HG02885 (cell line): ENCODE results near the gene PRR30.

Source experiments
- ATAC-seq: cut with Tn5 transposase; IDR thresholded peaks from one replicate; pipeline ENCODE4 v1.9.1; 2021; ENCODE audit warnings: mild to moderate bottlenecking; ENCODE audit not compliant: unreplicated experiment, poor library complexity

The PRR30 gene

DNA sequence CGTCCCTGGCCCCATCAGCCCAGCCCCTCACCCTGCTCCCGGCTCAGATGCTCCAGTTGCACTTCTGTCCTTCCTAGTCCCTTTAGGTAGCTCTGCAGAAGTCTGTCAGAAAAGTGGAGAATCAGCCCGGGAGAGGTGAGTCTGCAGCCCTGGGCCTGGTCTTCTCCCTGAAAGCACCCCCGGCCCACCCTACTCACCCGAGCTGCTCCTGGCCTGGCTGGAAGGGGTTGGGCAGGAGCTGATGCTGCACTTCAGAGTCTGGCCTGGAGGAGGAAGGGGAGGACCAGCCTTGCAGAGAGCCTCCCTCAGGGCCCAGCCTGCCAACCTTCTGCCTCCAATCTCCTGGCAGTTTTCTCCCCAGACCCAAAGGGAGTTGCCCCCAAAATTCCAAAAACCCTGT is 36.9 kb downstream of the PRR30 start:
- ATAC-seq, result no peak

DNA sequence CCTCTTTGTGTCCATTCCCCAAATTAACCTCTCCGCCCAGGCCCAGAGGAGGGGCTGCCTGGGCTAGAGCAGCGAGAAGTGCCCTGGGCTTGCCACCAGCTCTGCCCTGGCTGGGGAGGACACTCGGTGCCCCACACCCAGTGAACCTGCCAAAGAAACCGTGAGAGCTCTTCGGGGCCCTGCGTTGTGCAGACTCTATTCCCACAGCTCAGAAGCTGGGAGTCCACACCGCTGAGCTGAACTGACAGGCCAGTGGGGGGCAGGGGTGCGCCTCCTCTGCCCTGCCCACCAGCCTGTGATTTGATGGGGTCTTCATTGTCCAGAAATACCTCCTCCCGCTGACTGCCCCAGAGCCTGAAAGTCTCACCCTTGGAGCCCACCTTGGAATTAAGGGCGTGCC is 39.2 kb downstream of the PRR30 start:
- ATAC-seq, result no peak

DNA sequence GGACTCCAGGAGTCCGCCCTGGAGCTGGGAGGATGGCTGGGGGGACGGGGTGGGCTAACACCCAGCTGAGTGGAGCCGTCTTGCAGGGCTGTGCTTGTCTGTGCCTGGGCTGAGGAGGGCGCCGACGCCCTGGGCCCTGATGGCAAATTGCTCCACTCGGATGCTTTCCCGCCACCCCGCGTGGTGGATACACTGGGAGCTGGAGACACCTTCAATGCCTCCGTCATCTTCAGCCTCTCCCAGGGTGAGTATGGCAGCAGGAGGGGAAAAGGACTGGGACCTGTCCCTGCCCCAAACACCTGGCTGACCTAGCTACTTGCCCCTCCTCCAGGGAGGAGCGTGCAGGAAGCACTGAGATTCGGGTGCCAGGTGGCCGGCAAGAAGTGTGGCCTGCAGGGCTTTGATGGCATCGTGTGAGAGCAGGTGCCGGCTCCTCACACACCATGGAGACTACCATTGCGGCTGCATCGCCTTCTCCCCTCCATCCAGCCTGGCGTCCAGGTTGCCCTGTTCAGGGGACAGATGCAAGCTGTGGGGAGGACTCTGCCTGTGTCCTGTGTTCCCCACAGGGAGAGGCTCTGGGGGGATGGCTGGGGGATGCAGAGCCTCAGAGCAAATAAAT is 39.8 kb downstream of the PRR30 start:
- ATAC-seq, result no peak

DNA sequence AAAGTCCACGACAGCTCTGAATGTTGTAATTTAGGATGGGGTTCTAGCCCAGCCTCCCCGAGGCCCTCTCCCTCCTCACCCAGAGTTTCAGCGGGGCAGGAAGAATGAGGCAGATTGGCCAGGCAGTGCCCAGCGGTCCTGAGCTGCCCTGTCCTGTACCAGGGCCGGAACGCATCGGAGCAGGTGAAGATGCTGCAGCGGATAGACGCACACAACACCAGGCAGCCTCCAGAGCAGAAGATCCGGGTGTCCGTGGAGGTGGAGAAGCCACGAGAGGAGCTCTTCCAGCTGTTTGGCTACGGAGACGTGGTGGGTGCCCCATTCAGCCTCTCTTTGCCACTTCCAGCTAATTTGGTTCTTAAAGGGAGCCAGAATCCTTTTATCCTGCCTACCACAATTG is 41.9 kb downstream of the PRR30 start:
- ATAC-seq, result no peak

DNA sequence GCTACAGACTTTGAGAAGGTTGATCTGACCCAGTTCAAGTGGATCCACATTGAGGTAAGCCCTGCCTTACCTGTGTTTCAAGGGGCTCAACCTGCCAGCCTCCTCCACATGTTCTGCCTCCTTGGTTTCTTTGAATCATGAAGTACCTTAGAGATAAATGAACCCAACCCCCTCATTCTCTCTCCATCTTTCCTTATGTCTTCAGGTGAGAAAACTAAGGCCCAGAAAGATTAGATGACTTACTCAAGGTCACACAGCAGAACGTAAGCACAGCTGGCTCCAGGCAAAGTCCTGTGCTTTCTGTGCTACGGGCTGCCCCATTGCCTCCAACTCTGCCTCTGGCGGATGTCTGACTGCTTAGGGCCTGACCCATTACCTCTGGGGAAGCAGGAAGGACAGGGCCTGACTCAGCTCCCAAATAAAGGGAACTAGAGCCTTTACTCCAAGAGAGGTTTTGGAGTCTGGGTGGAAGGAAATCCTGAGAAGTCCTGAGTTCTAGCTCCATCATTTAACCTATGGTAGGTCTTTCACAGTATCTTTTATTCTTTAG is 42.4 kb downstream of the PRR30 start:
- no peak for ATAC-seq

DNA sequence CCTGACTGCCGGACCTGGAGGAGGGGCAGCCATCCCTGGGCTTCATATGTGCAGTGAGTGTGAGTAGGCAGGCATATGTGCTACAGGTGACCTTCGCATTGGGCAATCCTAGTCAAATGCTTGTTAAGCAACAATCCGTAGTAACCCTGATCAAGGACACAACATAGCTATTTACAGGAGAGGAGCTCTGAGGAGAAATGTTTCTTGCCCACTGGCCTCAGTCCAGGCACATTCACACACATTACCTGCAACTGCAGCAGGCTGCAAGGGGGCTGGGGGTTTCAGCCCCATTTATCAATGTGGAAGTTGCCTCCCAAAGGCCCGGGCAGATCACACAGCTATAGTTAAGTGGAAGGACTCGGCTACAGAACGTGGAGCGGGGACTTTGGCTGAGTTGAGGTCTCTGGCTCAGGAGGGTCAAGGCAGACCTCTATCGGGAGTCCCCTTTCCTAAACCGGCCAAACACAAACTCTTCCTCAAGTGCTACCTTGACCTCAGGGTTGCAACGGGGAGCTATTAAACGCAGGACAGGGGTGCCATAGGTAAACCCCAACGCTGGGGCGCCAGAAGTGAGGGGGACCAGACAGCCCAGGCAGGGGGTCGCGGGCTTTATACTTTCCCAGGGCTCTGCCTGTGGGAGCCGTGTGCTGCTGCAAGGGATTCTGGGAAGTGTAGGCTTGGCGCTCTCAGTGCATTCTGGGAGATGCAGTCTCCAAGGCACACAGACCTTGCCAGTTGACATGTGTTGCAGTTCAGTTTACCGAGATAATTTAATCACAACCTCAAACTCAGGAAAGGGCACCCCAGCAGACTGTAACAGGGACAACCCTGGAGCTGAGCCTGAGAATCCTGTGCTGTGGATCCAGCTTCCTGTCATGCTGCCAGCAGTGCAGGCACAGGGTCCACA is 43.2 kb downstream of the PRR30 start:
- ATAC-seq, result peak; percentile 72

DNA sequence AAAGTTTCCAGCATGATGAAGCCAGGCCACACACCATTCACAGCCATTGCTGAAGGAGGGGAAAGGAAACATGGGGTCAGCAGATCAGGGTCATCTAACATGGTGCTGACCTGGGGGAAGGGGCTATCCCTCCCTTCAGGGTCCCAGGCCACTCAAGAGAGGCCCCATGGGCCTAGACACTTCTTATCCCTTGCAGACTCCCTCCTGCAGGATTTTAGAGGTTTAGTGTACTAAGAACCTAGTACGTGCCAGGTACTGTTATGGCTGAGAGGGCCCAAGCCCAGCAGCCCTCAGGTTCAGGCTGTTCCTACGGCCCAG is 43.8 kb downstream of the PRR30 start:
- no peak for ATAC-seq

DNA sequence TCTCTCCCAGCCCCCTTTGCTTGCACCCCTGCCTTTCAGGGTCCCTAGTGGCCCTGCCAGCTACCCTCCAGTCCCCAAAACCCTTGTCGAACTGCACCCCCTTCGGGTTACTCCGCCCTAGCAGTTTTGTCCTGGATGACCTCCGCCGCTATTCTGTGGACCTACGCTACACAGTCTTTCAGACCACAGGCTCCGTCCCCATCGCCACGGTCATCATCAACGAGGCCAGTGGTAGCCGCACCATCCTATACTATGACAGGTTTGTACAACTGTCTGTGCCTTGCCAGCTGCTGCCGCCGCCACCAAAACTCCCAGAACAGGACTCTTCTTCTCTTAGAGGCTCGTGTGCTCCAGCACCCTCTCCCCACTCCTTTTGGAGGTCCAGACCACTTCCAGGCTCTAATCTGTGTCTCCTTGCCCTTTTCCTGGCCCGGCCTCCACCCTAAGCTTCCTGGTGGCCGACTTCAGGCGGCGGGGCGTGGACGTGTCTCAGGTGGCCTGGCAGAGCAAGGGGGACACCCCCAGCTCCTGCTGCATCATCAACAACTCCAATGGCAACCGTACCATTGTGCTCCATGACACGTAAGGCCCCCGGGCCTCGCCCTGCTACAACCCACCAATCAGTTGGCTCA is 44.7 kb downstream of the PRR30 start:
- ATAC-seq, result no peak

DNA sequence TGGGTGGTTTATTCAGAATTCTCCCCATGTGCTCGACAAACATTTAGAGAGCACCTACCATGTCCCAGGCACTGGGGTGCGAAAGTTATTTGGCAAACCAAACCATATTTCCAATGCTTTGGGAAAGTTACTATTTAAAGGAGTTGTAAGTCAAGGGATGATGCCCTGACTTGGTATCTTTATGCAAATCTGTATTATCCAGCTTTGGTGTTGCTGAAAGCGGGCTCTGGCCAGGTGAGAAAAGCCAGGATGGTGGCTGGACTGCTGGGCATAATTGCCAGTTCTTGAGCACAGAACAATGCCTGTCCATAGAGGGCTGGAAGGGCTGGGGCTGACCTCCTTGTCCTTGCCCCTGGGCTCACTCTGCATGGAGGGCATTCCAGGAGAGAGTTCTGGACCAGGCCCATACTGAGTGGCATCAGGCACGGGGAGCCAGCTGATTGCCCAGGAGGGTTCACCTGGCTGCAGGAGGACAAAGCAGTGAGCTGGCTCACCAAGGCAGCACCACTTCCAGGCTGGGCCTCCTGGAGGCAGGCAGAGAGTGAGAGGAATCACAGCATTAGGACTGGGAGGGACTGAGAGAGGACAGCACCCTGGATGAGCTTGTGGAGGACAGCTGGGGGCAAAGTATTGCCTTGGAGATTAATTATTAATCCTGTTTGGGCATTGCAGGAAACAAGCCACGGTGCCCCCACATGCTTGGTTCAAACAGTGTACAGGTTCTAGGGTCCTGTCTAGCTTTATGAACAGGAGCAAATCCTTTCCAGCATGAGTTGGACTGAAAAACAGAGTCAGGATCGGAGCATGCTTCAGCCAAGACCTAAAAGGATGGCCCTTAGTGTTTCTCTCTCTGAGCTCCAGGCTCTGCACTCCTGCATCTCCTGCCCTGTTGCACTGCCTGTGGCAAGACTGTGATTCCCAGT is 45.5 kb downstream of the PRR30 start:
- ATAC-seq, result no peak

DNA sequence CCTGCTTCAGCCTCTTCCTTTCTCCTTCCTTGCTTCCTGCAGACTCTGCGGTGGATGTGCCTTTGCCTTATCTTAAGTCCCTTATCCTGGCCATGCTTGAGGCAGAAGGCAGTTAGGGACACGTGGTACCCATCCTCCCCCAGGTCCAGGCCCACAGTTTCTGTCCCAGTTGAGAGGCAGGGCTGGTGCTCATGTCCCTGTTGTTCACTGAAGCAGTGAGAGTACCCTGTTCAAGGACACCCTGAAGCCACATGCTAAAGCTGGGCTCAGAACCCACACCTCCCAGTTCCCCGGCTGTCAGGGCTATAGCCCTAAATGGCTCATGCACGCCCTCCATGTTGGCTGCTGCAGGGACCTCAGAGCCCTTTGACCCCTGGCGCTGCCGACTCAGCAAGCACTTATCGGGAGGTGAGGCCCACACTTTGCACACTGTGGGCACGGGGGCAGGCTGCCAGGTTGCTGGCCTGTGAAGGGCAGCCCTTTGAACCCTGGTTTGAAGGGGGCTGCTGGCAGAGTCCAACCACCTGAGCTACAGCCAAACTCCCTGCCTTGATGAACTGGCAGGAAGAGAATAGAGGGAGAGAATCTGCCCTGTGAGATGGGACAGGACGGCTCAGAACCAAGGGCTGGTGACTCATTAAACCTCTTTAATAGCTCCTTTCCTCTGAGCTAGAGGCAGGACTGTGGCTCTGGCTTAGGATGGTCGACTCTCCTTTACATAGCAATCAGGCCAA is 46.3 kb downstream of the PRR30 start:
- ATAC-seq, result no peak

DNA sequence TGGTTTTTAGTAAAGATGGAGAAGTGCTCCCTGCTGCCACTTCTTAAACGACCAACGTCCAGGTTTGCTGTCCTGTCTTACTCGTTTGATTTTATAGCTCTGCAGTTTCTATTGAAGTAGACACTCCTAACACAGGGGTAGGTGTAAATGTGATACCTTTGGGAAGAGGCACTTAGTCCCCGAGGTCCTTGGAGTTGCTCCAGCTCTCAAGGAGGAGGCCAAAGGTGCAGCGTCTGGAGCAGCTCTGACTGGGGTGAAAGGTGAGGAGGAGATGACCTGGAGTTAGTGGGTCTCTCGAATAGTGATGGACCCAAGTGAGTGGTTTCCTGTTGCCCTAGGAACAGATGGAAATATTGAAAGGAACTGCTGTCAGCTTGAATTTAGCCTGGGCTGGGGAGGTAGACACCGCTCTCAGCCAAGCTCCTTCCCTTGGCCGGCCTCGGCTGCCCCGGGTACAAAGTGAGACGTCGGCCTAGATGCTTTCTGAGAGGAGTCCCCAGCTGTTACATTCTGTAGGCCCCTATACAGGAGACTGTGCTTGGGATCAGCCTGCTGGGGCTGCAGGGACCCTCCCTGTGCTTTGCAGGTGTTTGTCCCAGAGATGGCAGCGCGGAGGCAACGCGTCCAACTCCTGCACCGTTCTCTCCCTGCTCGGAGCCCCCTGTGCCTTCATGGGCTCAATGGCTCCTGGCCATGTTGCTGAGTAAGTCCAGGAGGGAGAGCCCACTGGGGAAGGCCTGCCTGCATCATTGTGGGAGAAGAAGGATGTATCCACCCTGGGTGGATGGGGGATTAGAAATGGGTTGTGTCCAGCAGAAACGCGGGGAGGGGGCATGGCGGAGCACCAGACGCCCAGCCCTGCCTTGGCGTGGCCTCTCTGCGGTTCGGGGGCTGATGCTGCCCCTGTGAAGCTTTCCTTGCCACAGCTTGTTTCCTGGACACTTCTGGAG is 47.2 kb downstream of the PRR30 start:
- ATAC-seq, result no peak

DNA sequence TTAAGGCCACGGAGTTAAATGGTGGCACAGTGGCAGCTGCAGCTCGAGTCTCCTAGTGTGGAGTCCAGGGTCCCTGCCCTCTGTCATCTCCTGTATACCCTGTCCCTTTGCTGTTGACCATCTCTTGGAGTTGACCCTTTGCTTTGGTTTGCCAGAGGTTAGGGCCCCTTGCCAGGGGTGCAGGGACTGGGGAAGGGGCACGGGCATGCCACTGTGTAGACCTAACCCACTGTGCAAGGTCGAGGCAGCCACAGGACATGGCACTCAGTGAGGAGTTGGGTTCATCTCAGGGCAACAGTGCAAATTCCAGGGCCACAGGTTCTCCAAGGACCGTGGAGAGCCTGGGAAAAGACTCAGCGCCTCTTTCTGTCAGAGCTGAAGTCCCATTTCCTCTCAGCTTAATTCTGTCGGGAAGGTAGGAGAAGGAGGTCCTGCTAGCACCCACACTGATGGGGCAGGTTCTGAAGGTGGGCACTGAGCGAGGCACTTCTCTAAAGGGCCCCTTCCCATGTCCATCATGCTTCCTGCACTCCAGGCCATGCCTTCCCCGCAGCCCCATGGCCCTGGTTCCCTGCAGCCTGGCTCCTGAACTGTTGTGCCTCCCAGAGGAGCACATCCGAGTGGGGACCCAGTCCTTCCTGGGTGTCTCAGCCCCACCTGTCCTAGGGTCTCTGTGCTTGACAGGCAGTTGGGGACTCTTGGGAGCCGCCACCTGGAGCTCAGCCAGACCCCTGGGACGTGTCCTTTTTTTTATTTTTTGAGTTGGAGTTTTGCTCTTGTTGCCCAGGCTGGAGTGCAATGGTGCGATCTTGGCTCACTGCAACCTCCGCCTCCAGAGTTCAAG is 49.9 kb downstream of the PRR30 start:
- no peak for ATAC-seq

DNA sequence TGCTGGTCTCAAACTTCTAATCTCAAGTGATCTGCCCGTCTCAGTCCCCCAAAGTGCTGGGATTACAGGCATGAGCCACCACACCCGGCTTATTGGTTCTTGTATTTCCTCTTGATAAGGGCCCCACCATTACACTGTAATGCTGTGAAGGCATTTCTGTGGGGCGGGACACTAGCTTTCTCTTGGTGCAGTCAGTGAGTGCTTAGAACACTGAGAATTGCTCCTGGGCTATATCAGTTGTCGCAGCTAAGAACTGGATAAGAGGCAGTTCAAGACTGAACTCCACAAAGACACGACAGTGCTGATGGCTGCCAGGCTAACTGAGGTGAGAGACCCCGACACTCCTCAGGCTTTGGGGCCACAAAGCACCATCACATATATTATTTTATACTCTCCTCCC is 50.6 kb downstream of the PRR30 start:
- ATAC-seq, result no peak

DNA sequence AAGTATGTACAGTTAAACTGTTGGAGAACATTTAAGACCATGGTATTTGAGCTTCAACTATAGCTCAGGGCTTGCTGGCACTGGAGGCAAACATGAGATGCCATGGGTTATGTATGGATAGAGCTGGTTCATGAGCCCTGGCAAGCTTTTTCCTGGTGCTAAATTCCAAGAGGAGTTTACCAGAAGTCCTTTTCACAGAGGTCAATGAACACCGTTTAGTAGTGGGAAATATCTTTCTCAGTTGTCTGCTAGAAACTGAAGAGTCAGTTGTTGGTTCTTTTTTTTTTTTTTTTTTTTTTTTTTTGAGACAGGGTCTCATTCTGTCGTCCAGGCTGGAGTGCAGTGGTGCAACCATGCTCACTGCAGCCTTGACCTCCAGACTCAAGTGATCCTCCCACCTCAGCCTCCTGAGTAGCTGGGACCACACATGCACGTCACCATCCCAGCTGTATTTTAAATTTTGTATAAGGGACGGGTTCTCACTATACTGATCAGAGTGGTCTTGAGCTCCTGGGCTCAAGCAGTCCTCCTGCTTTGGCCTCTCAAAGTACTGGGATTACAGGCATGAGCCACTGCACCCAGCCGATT is 51.3 kb downstream of the PRR30 start:
- ATAC-seq, result no peak
